GM06990 (cell line): ENCODE data around the gene ATXN2L.

Source experiments
- DNase-seq: peaks from one replicate; pipeline ENCODE4 v3.0.0-alpha.2; 2011; ENCODE audit not compliant: insufficient read length; ENCODE audit errors: extremely low read depth
- H3K27me3 ChIP-seq: replicated peaks from 2 replicates; pipeline ENCODE4 v1.6.0; 2011; ENCODE audit warnings: low read length; ENCODE audit not compliant: control insufficient read depth, insufficient read depth
- H3K36me3 ChIP-seq: 2 replicates; pipeline ENCODE4 v1.5.1; 2011; ENCODE audit warnings: low read length; ENCODE audit not compliant: control insufficient read depth, insufficient read depth
- H3K4me3 ChIP-seq: replicated peaks from 2 replicates; pipeline ENCODE4 v1.5.1; 2011; ENCODE audit warnings: low read depth, mild to moderate bottlenecking, control low read depth, low read length
- TF ChIP-seq, protein P1 (sequence below): IDR thresholded peaks from 2 replicates; pipeline ENCODE4 v1.5.1; 2011; ENCODE audit warnings: low read length, control low read depth, mild to moderate bottlenecking, inconsistent platforms; ENCODE audit not compliant: insufficient read depth, poor library complexity, severe bottlenecking

Gene ATXN2L

DNA sequence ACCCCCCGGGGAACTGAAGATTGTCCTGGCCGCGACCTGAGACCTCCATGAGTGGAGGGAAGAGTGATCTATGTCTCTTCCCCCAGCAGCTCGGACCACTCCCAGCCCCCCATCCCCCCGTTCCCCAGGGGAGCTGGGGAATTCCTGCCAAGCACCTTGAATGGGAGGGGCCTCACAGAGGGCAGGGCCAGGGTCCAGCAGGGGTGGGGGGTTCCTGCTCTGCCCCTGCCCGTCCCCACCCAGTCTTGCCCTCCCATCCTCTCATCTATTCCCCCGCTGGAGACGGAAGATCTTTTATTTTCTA, 13.9 kb downstream of the ATXN2L start:
- Histone ChIP-seq H3K4me3 (no peak overlapping the region), H3K36me3 (peaks cover 43% of the 10 kb centered on the region), H3K27me3 (no peaks in the 10 kb centered on the region)
- DNase-seq = no peak
- TF ChIP-seq, protein P1, sequence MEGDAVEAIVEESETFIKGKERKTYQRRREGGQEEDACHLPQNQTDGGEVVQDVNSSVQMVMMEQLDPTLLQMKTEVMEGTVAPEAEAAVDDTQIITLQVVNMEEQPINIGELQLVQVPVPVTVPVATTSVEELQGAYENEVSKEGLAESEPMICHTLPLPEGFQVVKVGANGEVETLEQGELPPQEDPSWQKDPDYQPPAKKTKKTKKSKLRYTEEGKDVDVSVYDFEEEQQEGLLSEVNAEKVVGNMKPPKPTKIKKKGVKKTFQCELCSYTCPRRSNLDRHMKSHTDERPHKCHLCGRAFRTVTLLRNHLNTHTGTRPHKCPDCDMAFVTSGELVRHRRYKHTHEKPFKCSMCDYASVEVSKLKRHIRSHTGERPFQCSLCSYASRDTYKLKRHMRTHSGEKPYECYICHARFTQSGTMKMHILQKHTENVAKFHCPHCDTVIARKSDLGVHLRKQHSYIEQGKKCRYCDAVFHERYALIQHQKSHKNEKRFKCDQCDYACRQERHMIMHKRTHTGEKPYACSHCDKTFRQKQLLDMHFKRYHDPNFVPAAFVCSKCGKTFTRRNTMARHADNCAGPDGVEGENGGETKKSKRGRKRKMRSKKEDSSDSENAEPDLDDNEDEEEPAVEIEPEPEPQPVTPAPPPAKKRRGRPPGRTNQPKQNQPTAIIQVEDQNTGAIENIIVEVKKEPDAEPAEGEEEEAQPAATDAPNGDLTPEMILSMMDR = no peak

DNA sequence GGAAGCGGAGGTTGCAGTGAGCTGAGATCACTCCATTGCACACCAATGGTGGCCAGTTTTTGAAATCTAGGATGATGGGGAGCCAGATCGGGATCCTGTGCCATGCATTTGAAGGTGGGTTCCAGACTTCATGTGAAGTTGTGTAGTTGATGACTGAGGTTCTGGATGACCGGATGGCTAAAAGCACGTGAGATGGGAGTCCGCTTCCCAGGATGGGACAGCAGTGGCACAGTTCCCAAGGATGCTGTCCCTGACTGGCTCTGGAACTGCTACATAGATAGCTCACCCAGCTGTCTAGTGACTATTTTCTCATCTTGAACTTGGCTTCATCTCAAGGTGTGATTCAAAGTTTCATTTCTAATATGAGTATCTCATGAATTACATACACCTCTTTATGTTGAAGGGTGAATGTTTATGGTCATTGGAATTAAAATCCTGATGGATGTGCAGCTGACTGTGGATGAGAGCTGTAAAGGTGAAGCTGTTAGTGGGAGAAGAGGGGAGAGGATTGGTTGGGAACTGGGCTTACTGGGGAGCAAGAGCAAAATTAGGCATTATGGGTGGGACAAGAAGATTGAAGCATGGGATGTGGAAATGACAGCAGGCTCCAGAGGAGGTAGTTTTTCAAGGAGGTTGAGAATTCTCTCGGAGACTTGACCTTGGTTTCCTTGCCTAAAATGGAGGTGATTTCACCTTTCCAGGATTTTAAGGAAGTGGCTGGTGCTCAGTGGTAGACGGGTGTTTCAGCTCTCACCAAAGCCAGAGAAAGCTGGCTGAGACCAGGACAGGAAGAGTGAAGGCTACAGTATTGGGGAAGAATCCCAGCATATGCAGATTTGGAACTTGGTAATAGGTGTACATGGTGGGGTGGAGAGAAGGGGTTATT, 15.1 kb downstream of the ATXN2L start:
- peaks cover 45% of the 10 kb centered on the region for H3K36me3 ChIP-seq
- H3K4me3 ChIP-seq = no peak overlapping the region
- TF ChIP-seq, protein P1 = no peak
- H3K27me3 ChIP-seq = no peaks in the 10 kb centered on the region
- no peak for DNase-seq

DNA sequence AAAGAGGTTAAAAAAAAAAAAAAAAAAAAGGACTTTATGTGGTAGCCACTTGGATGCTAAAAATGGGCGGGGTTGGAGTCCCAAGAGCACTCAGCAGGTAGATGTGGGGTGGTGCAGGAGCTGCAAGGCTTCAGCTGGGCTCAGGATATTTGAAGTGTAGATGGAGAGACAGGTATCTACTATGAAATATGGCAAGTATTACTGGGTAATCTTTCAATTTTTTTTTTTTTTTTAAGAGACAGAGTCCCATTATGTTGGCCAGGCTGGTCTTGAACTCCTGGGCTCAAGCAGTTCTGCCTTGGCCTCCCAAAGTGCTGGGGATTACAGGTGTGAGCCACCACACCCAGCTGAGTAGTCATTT, 15.7 kb downstream of the ATXN2L start:
- no peak overlapping the region for H3K4me3 ChIP-seq
- peaks cover 44% of the 10 kb centered on the region for H3K36me3 ChIP-seq
- H3K27me3 ChIP-seq = no peaks in the 10 kb centered on the region
- no peak for DNase-seq
- TF ChIP-seq, protein P1 = no peak

DNA sequence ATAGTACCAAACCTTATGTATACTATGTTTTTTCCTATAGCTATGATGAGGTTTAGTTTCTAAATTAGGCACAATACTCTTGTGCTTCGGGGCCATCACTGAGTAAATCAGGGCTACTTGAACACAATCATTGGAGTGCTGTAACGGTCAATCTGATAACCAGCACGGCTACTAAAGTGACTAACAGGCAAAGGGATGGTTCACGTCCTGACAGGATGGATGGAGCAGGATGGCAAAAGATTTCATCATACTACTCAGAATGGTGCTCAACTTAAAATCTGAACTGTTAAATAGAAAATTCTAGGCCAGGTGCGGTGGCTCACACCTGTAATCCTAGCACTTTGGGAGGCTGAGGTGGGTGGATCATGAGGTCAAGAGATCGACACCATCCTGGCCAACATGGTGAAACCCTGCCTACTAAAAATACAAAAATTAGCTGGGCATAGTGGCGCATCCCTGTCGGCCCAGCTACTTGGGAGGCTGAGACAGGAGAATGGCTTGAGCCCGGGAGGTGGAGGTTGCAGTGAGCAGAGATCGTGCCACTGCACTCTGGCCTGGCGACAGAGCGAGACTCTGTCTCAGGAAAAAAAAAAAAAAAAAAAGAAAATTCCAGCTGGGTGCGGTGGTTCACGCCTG, 16.3 kb downstream of the ATXN2L start:
- Histone ChIP-seq H3K36me3 (peaks cover 47% of the 10 kb centered on the region), H3K4me3 (no peak overlapping the region), H3K27me3 (no peaks in the 10 kb centered on the region)
- TF ChIP-seq, protein P1 = no peak
- DNase-seq = no peak

DNA sequence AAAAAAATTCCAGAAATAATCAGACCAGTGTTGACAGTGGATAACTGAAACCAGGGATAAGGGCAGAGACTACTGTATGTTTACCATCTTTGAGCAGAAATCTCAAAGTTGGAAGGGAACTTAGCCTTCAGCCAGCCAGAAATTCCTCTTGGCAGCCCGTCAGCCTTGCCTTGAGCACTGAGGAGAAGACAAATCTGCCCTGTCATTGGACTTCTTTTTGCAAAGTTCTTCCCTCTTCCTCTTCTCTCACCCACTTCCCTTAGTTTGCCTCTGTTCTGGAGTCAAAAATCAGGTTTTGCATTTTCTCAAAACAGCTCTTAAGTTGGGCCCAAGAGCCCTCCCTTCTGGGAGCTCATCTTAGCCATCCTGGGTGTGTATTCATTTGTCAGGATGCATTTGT, 17.1 kb downstream of the ATXN2L start:
- TF ChIP-seq, protein P1 = no peak
- peaks cover 46% of the 10 kb centered on the region for H3K36me3 ChIP-seq
- no peak overlapping the region for H3K4me3 ChIP-seq
- no peaks in the 10 kb centered on the region for H3K27me3 ChIP-seq
- no peak for DNase-seq
